ENCODE results near the gene SLC6A3. TPM values are rescaled to one million over a fixed set of nuclear protein-coding genes. Genes with fewer than 3 reads are reported as not detected.
A peak's percentile ranks its signal among the peaks of the same experiment; 100 is the strongest.

SLC6A3 gene
- total RNA-seq, 1 experiment from 2014 or later, result 0.05 TPM

DNA sequence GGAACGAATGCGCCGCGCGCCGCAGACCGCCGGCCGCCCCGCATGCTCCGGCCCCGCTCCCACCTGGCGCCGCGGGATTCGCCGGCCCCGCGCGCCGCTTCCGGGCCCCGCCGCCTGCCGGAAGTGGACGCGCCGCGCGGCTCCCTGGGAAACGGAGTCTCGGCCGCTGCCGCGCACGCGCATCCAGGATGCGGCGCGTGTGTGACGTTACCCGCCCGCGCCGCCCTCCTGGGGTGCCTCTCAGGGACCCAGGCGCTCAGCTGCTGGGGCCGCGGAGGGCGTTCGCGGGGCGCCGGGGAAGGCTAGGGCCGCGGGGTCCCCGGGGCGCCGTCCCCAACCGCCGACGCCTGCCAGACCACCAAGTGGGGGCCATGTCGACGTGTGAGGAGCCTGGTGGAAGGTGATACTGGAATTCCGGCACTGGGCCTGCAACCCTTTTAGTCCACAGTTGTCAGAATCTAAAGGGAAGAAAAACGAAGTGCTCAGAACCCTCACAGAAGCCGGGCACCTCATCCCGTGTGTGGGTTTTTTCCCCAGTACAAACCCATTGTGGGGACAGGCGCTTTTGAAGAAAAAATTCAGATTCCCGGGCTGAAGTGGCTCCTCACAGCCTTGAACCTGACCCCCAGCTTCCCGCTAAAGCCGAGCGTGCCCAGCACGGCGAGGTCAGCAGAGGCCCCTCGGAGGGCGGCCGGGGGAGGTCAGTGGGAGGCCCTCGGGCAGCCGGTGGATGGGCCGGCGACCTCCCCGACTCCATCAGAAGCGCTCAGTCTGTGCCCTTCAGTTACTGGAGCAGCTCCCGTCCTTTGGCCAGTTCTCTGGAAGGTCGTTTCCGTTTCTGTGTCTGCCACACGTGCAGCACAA, 100.0 kb downstream of the SLC6A3 start, which contains the start of gene CLPTM1L:
CLPTM1L (minus strand) TSS at position 125 of the 864 bp plus-strand sequence. CDS start 258 bp downstream, outside the sequence.
- H3K27me3 ChIP-seq (ENCODE audit: control insufficient read depth, insufficient read depth, low read length), result no peaks in the 10 kb centered on the region
- intact Hi-C loops (cut with micrococcal nuclease; ENCODE audit: unreplicated experiment), result no loop called here
- DNase-seq (ENCODE audit: low read depth, low spot score) (peak; percentile 24), ATAC-seq (peak; percentile 91)
- TF ChIP-seq REST (IDR thresholded peaks at IDR 0.05; ENCODE audit: insufficient read depth in 1 of 2, low read depth in 2 of 2, low read length in 1 of 2) (no peak), POLR2AphosphoS5 (IDR thresholded peaks at IDR 0.05; ENCODE audit: low read depth, low read length) (peak; percentile 80), SIN3A (IDR thresholded peaks at IDR 0.05; ENCODE audit: borderline replicate concordance, insufficient read depth, low read depth, low read length) (peak; percentile 81; the same call in 1 of the 2 replicates)
- H3K27ac ChIP-seq (ENCODE audit: low read length), result peak within 1 kb of the TSS; percentile 94
- H3K9me3 ChIP-seq (ENCODE audit: control insufficient read depth, insufficient read depth, low read depth, low read length), result no peaks in the 10 kb centered on the region
- in situ Hi-C loops (cut with HindIII; ENCODE audit: low pct_unique_long_range_greater_than_20kb, low sequenced_read_pairs), result no loop called here
- TSS peak; percentile 87 for BruUV-seq (replicated peaks)
- H3K4me1 ChIP-seq (ENCODE audit: control insufficient read depth, insufficient read depth, low read length), result peaks cover 16% of the 10 kb centered on the region
- CTCF ChIA-PET, result no interaction called here
- POLR2A ChIA-PET, result interaction anchor here (0.6 kb wide), 1 partner anchor 17 kb away, joined by 5 read pairs; no protein-coding TSS in a partner anchor
- H3K4me3 ChIP-seq (ENCODE audit: low read depth in 2 of 2, low read length in 2 of 2), result peak within 1 kb of the TSS; percentile 96 to 98
- H3K36me3 ChIP-seq (ENCODE audit: control insufficient read depth, insufficient read depth, low read length), result peaks cover 19% of the 10 kb centered on the region

DNA sequence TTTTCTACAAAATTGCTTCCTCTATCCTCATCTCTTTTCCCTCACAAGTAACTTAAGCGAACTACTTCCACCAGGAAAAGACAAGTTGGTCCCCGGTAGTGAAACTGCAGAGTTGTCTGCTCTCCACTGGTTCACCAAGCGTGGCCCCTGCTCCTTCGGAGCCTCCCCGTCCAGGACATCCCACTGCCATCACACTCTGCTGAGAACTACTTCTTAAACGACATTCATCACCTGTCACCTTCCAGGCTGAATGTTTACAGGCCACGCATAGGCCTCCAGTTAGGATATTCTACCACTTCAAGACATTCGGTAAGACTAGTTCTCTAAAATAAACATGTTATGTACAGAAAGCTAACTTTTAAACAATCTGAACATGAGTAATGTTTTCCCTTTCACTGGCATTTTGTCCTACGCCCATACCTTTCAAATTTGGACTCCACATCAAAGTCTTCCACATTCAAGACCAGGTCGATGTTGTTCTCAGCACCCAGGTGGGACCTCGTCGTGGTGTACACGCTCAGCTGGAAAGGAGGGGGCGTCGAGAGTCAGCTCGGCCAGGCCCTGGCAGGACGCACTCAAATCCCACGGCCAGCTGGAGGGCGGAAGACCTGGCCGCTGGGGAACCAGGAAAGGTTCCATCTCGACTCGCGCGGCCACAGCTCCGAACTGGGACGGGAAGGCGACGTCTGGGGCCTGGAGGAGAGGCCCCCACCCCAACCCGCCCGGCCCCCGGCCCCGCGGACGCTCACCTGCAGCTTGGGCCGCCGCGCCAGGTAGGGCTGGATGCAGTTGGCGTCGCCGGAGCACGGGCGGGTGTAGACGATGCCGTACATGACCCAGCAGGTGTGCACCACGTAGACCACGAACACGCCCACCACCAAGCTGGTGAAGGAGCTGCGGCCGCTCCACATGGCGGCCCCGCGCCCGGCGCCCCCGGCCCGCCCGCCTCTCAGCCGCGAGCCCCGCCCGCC, 101.0 kb downstream of the SLC6A3 start:
- ATAC-seq, result peak; percentile 49
- in situ Hi-C loops (cut with HindIII; ENCODE audit: low pct_unique_long_range_greater_than_20kb, low sequenced_read_pairs), result no loop called here
- H3K9me3 ChIP-seq (ENCODE audit: control insufficient read depth, insufficient read depth, low read depth, low read length), result no peaks in the 10 kb centered on the region
- ChIA-PET POLR2A (interaction anchor here (0.6 kb wide), 1 partner anchor 16 kb away, joined by 5 read pairs; no protein-coding TSS in a partner anchor), CTCF (no interaction called here)
- BruUV-seq (replicated peaks), result TSS peak; percentile 82
- H3K27me3 ChIP-seq (ENCODE audit: control insufficient read depth, insufficient read depth, low read length), result no peaks in the 10 kb centered on the region
- DNase-seq (ENCODE audit: low read depth, low spot score), result no peak
- H3K4me1 ChIP-seq (ENCODE audit: control insufficient read depth, insufficient read depth, low read length), result peaks cover 16% of the 10 kb centered on the region
- peak overlapping the region; percentile 94 for H3K27ac ChIP-seq (ENCODE audit: low read length)
- TF ChIP-seq TCF7L2 (IDR thresholded peaks at IDR 0.05; ENCODE audit: low read depth, low read length), result no peak
- peaks cover 23% of the 10 kb centered on the region for H3K36me3 ChIP-seq (ENCODE audit: control insufficient read depth, insufficient read depth, low read length)
- intact Hi-C loops (cut with micrococcal nuclease; ENCODE audit: unreplicated experiment), result no loop called here
- peak overlapping the region; percentile 96 to 98 for H3K4me3 ChIP-seq (ENCODE audit: low read depth in 2 of 2, low read length in 2 of 2)

DNA sequence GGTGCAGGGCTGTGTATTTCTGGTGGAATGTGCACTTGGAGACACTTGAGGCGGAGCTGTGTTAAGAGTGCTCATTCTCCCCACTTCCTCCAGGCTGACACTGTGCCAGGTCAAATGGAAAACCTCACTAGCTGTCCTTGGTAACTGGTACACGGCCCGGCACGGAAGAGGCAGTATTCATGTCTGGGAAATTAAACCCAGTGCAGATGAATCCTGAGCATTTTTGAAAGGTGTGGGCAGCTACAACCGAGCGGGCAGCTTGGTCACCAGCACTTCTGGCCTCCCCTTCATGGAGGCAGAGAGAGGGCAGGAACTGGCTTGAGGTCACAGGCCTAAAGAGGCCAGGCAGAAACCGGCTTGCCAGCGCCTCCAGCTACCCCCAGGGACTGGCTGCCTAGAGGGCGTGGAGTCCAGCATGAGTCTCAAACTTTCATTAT, 101.9 kb downstream of the SLC6A3 start:
- H3K4me3 ChIP-seq (ENCODE audit: low read depth in 2 of 2, low read length in 2 of 2), result peak overlapping the region; percentile 96 to 98; a peak in 3 of 4 replicates
- DNase-seq (ENCODE audit: low read depth, low spot score) (no peak), ATAC-seq (no peak)
- ChIA-PET POLR2A (interaction anchor here (0.7 kb wide), 2 partner anchors 17 to 277 kb away, joined by 7 to 10 read pairs; no protein-coding TSS in a partner anchor), CTCF (interaction anchor here (0.7 kb wide), 1 partner anchor 17 kb away, joined by 3 read pairs; no protein-coding TSS in a partner anchor)
- H3K36me3 ChIP-seq (ENCODE audit: control insufficient read depth, insufficient read depth, low read length), result peaks cover 23% of the 10 kb centered on the region
- BruUV-seq (replicated peaks), result no TSS peak
- in situ Hi-C loops (cut with HindIII; ENCODE audit: low pct_unique_long_range_greater_than_20kb, low sequenced_read_pairs), result no loop called here
- TF ChIP-seq TCF7L2 (IDR thresholded peaks at IDR 0.05; ENCODE audit: low read depth, low read length) (no peak), REST (IDR thresholded peaks at IDR 0.05; ENCODE audit: insufficient read depth in 1 of 2, low read depth in 2 of 2, low read length in 1 of 2) (no peak), SIN3A (IDR thresholded peaks at IDR 0.05; ENCODE audit: borderline replicate concordance, insufficient read depth, low read depth, low read length) (no peak), POLR2AphosphoS5 (IDR thresholded peaks at IDR 0.05; ENCODE audit: low read depth, low read length) (no peak)
- TF ChIP-seq, protein P1, sequence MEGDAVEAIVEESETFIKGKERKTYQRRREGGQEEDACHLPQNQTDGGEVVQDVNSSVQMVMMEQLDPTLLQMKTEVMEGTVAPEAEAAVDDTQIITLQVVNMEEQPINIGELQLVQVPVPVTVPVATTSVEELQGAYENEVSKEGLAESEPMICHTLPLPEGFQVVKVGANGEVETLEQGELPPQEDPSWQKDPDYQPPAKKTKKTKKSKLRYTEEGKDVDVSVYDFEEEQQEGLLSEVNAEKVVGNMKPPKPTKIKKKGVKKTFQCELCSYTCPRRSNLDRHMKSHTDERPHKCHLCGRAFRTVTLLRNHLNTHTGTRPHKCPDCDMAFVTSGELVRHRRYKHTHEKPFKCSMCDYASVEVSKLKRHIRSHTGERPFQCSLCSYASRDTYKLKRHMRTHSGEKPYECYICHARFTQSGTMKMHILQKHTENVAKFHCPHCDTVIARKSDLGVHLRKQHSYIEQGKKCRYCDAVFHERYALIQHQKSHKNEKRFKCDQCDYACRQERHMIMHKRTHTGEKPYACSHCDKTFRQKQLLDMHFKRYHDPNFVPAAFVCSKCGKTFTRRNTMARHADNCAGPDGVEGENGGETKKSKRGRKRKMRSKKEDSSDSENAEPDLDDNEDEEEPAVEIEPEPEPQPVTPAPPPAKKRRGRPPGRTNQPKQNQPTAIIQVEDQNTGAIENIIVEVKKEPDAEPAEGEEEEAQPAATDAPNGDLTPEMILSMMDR (IDR thresholded peaks at IDR 0.05), result no peak
- no peaks in the 10 kb centered on the region for H3K27me3 ChIP-seq (ENCODE audit: control insufficient read depth, insufficient read depth, low read length)
- peaks cover 16% of the 10 kb centered on the region for H3K4me1 ChIP-seq (ENCODE audit: control insufficient read depth, insufficient read depth, low read length)
- no peaks in the 10 kb centered on the region for H3K9me3 ChIP-seq (ENCODE audit: control insufficient read depth, insufficient read depth, low read depth, low read length)
- peak overlapping the region; percentile 94; the same call in 1 of the 2 replicates for H3K27ac ChIP-seq (ENCODE audit: low read length)
- intact Hi-C loops (cut with micrococcal nuclease; ENCODE audit: unreplicated experiment), result no loop called here

All from Panc1 (cell line).